NCI-H1105 treated with DMSO at 0.1 percent for 48 hours (cell line): ENCODE data around the gene STIM2.
"Not testable (repeated sequence)": the region's sequence is repeated elsewhere in the genome, so short reads cannot be mapped to it uniquely, and the experiment has no call there.

Experiments
- DNase-seq: peaks from one replicate; lab custom pipeline; 2025; lab: John Stamatoyannopoulos, UW

Gene STIM2

DNA sequence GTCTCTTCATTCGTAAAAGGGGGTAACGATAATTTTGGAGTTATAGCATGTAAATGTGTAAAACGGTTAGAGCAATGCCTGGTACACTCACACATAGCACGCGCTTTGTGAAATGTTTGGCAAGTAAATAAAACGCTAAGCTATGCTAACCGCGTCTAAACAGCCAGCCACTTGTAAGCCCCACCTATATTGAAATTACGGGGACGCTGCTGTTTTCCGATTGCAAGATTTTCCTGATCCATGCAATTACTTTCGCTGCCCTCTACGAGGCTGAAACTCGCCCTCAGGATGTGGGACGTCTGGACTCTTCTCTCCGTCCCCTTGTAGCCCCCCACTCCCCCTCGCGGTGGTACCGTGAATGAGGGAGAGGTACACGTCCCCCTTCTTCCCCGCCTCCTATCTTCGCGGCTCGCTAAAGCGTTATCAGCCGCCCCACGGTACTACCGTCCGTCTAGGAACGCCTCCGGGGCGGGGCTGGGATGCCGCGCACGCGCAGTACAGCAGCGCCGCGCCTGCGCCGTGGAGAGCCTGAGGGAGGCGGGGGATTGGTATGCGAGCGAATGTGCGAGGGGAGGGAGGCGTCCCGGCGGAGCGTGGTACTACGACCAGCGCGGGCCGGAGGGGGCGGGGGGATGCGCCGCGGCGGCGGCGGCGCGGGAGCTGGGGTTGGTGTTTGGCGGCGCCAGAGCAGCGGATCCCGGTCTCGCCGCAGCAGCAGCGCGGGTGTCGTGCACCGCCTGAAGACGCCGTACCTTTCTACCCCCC is at the start of gene STIM2:
Gene STIM2, plus strand, starts transcription at position 685 of the 765 bp plus-strand sequence.
- DNase-seq = peak; percentile 86

DNA sequence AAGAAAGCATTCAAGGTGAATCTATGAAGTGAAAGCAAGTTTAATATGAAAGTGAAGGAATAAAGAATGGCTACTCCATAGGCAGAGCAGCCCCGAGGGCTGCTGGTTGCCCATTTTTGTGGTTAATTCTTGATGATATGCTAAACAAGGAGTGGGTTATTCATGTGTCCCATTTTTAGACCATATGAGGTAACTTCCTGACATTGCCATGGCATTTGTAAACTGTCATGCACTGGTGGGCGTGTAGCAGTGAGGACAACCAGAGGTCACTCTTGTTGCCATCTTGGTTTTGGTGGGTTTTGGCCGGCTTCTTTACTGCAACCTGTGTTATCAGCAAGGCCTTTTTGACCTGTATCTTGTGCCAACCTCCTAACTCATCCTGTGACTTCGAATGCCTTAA is 49.1 kb upstream of the STIM2 start:
- DNase-seq = not testable (repeated sequence)

DNA sequence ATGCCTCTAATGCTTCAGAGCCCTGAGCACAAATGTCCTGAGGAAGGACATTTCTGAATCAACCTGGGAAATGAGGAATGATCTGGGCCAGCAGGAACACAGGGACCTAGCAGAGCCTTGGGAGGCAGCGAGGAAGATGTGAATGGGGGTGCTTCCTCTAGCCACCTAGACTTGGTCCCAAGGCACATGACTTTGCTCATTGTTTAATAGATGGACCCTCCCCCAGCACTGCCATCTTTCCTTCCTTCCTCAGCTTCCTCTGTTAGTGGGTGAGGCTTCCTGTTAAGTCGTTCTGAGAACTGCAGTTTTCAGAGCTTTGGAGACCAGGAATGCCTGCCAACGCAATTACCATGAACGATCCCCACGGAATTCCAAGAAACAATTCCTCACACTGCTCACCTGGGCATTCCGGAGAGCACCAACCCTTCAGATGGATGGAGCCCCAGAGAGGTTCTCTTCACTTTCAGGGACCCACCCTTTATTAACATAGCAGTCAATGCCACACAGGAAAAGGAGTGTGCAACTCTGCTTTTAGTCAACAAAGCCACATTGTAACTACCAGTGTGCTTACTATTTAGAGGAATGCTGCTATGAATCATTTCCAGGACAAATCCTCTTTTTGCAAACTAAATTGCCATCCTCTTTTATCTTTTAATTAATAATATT is 48.5 kb upstream of the STIM2 start:
- DNase-seq = no peak

DNA sequence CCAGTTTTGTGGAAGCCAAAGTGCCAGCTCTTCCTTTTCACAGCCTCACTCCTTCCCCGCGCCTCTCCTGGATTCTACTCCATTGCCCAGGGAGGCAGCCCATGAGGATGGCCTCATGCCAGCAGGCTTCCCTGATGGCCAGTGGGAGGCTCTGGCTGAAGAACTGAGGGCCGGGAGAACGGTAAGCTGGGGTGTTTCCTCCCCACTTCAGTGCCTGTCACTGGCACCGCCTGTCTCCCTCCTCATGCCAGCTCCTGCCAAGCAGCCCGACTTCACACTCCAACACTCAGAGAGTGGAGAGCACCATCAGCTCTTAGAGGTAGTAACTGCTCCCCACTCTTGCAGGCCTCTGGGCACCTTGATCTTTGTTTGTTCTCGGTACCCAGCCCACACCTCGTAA is 46.9 kb upstream of the STIM2 start:
- DNase-seq = no peak

DNA sequence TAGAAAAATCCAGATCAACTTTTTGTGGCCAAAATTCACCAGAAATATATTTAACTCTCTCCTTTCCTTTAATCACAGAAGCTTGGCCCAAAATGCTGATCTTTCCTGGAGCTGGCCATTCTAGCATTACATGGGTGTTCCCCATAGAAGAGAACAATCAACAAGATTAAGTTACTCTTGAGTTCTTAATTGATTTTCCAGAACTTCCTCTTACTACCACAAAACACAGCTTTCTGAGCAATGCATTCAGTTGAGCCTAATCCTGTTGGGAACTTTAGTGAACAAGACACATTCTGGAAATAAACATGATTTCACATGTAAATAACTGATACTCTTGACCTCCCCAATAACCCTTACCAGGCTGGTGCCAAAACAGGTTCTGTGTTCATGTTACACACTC is 45.4 kb upstream of the STIM2 start:
- no peak for DNase-seq

DNA sequence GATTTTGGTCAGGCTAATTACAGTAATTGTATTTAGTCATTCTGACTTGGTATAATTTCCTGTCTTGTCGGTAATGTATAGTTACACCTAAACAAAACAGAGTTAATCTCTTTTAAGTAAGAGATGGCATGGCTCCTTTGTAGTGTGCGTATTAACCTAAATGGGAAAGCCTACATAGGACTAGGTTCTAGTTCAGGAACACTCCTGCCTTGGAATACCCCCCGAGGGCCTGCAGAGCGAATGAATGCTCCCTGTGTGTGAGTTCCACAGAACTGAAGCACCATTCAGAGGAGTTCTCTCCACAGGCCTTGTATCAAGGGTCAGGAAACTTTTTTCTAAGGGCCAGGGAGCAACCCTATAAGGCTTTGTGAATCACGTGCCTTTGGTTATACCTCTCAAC is 44.9 kb upstream of the STIM2 start:
- DNase-seq = no peak

DNA sequence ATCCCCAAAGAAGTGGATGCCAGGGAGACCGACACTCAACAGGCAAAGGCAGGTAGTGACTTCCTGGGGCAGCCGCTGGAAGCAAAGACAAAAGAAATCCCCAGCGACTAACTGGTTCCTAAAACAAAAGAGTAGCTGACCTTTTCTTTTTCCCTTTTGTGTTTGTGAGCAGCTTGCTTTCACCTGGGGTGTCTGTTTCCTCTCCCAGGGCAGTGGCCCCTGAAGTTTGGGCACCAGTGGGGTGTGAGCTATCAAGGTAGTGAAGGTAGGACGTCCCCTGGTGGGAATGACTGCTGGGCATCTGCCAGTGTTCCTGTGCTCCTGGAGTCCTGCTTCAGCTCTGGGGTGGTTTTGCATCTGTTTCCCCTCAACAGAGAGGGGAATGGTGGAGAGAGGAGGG is 41.6 kb upstream of the STIM2 start:
- DNase-seq = no peak

DNA sequence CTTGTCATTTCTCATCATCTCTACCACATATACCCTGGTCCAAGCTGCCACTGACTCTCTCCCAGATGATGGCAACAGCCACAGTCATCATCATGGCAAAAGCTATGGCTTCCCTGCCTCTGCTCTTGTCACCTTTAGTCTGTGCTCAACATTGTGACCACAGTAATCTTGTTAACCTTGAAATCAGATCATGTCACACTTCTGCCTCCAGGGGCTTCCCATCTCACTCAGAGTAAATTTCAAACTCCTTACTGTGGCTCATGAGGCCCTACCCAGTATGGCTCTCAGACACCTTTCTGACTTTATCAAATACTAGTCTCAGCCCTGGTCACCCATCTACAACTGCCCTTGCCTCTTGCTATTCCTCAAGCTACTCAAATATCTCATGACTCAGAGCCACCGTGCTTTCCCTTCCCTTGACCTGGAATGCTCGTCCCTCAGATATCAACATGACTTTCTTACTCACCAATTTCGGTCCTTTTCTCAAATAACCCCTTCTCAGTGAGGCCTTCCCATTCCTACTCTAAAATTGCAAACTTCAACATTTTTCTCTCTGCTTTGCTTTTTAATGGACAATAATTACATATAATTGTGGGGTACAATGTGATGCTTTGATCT is 41.1 kb upstream of the STIM2 start:
- no peak for DNase-seq

DNA sequence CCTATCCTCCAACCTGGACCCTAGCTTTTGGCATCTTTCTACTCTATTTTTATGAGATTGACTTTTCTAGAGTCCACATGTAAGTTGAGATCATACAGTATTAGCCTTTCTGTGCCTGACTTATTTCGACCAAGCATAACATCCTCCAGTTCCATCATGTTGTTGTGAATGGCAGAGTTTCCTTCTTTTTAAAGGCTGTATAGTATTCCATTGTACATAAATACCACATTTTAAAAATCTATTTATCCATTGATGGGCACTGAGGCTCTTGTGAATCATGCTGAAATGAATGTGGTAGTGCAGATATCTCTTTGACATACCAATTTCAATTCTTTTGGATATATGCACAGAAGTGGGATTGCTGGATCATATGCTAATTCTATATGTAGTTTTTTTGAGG is 40.3 kb upstream of the STIM2 start:
- DNase-seq = no peak

DNA sequence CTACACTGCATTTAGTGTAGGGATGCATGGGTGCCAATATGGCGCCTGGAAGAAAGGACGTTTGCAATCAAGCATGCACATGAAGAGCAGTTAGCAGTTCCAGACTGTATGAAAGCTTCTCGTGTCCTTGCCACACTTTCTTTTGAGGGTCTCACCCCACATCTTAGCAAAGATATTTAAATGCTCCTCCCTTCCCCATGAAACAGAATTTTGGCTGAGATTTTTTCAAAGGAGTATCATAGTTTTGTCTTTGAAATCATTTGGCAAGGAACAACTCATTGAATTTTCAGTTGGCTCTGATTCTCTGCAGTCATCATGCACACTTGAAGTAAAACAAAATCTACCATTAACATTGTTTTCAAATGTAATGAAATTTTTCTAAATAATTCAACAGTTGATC is 39.6 kb upstream of the STIM2 start:
- no peak for DNase-seq

DNA sequence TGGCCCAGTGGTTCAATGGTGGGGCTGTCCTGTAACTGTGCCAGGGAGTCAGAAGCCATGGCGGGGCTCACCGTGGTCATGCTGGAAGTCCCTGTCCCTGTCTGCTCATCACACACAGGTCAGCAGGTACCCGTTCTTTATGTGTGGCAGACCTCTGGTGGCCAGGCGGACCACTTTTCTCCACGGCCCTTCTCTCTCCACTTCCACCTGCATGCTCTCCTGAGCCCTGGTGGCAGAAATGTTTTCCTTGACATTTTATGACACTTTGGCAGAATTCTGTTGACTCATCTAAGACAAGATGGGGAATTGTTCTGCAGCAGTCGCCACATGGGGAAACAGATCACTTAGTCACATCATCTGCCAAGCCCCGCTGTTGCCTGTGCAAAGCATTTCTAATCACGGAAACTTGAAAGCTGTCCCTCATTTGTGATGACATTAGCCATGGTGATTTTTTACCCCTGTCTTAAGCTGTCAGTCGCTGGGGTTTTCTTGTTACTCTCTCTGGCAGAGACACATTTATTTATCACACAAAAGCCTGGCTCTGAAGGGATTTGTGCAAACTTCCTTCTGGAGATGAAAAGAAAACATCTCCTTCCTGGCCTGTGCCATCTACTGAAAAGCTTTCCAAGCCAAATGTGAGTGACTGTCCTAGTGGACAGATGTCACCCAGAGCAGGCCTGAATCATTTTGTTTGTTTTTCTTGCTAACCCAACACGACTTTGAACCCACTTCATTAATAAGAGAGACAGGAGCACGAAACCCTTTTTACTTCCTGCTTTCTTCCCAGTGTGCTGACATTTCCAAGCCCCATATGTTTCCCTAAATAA is 38.8 kb upstream of the STIM2 start:
- DNase-seq = no peak

DNA sequence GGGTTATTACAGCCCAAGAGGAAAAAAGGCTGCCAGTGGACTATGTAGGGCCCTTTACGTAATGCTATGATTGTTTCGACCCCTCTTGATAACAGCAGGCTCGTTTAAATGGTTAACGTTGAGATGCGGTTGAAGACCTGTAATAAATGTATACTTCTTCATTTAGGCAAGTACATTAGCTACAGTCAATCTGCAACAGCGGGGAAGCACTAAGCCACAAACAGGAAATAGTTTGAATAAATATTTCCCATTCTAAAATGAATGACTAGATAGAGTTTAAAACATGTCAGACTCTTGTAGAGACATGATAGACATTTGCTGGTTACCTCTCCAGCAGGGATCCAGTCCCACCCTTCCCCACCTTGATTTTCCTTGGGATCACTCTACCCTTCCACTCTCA is 38.1 kb upstream of the STIM2 start:
- DNase-seq = no peak

DNA sequence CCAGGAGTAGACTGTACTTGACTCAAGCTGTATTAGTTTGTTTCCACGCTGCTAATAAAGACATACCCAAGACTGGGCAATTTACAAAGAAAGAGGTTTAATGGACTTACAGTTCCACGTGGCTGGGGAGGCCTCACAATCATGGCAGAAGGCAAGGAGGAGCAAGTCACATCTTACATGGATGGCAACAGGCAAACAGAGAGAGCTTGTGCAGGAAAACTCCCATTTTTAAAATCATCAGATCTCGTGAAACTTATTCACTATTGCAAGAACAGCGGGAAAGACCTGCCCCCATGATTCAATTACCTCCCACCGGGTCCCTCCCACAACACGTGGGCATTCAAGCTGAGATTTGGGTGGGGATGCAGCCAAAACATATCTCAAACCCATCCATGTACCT is 37.7 kb upstream of the STIM2 start:
- DNase-seq = not testable (repeated sequence)

DNA sequence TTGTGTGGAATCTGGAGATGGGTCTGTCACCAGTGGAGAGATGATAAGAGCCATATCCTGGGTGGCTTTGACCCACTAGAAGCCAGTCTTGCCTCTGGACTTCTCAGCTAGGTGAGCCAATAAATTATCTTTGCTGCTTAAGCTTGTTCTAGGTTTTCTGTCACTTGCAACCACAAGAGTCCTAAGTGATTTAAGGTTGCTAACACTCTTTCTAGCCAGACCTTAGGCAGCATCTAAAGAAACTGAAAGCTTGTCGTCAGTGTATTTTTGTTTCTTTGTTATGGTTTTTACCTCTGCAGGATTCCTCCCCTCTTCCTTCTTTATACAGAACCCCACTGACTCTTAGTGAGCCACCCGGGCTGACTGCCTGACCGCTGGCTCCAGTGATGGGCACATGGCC is 37.1 kb upstream of the STIM2 start:
- DNase-seq = no peak

DNA sequence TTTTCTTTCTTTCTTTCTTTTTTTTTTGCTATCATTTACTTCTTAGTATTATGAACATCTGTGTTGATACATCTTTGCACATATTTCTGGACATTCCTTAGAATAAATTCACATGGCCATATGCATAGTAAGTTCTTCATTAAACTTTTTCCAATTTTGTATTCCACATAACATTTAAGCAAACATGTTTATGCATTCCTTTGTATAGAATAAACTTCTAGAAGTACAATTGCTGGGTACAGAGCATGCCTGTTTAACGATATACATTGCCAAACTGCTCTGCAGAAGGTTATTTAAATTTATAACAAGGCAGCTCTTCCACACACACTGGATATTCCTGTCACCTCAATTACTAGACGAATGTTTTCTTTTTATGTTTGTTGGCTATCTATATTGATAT is 36.0 kb upstream of the STIM2 start:
- no peak for DNase-seq

DNA sequence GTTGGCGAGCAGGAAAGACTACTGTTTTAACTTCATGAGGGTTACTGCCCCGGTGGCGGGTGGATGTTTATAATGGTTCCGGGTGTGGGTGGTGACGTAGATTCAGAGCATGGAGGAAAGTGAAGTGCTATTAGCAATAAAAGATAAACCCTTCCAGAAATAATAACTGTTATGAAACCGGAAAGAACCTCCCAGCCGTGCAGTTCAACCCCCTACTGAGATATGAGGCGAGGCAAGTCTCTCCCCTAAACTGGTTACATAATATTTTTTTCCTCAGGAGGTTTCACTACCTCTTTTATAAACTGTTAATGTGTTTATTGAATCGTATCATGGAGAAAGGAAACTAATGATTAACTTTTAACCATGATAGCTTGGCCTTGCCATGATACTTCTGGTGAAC is 33.9 kb upstream of the STIM2 start:
- DNase-seq = no peak

DNA sequence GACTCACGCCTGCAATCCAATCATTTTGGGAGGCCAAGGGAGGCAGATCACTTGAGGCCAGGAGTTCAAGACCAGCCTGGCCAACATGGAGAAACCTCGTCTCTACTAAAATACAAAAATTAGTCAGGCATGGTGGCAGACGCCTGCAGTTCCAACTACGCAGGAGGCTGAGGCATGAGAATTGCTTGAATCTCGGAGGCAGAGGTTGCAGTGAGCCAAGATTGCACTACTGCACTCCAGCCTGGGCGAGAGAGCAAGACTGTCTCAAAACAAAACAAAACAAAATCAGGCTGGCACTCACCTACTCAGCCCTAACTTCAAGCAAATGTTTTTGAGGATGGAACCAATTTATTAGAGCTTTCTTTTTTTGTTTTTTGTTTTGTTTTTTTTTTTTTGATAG is 33.3 kb upstream of the STIM2 start:
- DNase-seq = not testable (repeated sequence)

DNA sequence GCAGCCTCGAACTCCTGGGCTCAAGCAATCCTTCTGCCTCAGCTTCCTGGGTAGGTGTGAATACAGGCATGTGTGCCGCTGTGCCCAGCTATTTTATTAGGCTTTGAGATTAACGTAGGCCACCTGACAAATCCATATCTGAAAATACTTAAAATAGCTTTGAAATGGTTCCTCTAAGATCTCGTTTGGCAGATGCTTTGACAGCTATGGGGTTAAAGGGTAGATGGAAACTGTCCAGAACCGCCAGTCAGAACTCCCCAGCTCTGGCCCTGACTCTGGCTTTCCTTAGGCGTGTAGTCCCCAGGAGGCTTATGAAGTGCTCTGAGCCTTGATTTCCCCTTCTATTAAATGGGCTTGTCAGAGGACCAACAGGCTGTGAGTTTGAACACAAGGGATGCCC is 32.8 kb upstream of the STIM2 start:
- no peak for DNase-seq

DNA sequence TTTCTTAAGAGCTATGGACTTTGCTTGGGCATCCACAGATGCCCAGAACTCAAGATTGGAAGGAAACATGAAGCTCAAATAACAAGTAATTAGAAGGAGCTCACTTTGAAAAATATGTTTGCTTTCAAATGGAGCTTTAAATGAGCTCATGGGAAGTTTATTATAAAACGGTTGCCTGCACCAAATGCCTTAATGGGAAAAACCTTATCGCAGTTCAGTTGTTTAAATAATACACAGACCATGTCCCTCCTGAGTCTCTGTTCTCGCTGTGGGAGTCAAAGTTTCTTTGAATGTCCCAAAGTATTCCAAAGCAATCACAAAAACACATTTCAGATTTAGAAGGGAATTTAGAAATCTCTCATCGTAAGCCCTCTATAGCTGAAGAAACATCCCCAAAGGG is 31.6 kb upstream of the STIM2 start:
- DNase-seq = no peak

DNA sequence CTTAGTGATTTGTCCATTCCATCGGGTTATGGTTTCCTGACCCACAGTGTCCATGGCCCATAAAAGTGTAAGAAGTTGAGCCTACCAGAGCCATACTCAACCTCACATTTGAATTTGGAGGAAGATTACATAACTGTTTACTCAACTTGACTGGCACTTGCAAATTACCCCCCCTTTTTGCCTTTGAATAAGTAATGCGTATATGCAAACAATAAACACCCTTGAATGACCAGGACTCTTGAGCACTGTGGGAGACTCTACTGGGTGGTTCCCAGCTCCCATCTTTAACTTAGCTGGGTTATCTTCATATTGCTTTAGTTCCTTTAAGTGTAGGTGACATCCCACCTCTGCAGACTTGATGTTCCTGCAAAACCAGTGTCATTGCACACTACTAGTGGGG is 30.6 kb upstream of the STIM2 start:
- no peak for DNase-seq

DNA sequence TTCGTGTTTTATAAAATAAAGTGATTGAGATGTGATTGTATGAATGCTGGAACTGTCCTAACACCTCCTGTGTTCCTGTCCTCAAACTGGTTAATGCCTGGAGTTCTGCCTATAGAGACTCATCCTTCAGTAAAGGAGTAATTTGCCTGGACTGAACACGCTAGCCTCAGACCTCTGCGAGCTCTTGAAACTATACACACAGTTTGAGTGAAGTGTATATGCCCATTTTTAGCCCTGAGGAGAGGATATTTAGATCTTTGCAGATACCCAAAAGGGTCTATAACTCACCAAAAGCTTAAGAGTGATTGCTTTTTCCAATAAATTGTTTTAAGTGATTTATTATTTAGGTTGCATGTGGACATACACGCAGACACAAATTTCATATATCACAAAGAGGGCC is 29.9 kb upstream of the STIM2 start:
- no peak for DNase-seq

DNA sequence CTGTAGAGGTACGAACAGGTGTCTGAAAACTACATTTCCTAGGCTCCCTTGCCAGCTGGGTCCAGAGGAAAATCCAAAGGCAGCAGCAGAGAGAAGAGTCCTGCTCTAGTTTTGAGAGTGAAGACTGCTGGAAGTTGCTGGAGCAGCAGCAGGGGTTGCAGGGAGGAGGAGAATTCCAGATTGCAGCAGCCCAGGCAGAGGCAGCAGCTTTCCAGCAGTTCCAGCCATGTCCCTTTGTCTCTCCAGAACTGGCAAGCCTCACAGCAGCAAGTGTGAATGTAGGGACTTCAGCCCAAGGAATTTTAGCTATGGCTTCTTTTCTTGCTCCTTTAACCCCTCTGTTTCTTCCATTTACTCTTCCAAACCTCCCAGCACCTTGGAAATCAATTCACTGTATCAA is 24.1 kb upstream of the STIM2 start:
- no peak for DNase-seq
